Upper lobe of right lung (tissue), 1 donor: Measurements from ENCODE around the gene FAAH2. TPM values are rescaled to one million over a fixed set of nuclear protein-coding genes. Genes with fewer than 3 reads are reported as not detected.

Experiments
- ATAC-seq: fragments of 200-7000 bp; cut with Tn5 transposase; one replicate; pipeline ENCODE4 v1.9.1; 2020; ENCODE audit warnings: mild to moderate bottlenecking, moderate library complexity
- DNase-seq: peaks from one replicate; pipeline ENCODE4 v3.0.0-alpha.2; 2020
- H3K27ac ChIP-seq: fragments of 200-600 bp; one replicate; pipeline ENCODE4 v1.8.0; 2022
- H3K27me3 ChIP-seq: fragments of 200-600 bp; one replicate; pipeline ENCODE4 v1.8.0; 2022; ENCODE audit warnings: mild to moderate bottlenecking
- H3K36me3 ChIP-seq: fragments of 200-600 bp; one replicate; pipeline ENCODE4 v1.8.0; 2022
- H3K4me1 ChIP-seq: fragments of 200-600 bp; one replicate; pipeline ENCODE4 v1.8.0; 2022
- H3K4me3 ChIP-seq: fragments of 200-600 bp; one replicate; pipeline ENCODE4 v1.8.0; 2022; ENCODE audit warnings: mild to moderate bottlenecking
- H3K9me3 ChIP-seq: fragments of 200-600 bp; one replicate; pipeline ENCODE4 v1.8.0; 2022
- intact Hi-C: fragments of 100-400 bp; cut with DNase I; formaldehyde crosslinking; loops from one replicate; pipeline ENCODE4 v1.11.0; 2022
- total RNA-seq: library from RNA; stranded (reverse); fragmentation: NEBNext Ultra II Directional; extraction: Animal tissue kit (Norgen Biotek cat#: 25700); gene quantifications from one replicate; pipeline ENCODE4 v1.2.1, GENCODE V29; 2021
- TF ChIP-seq, protein P1 (sequence below): fragments of 200-600 bp; IDR thresholded peaks from one replicate; pipeline ENCODE4 v1.8.0; 2022; ENCODE audit warnings: antibody characterized with exemption
- donor health status: DM: no; HTN: yes; CAD: no; lungs with severe emphysema.

Gene FAAH2
- total RNA-seq, 1 donor from 2014 or later: 6.0 TPM

DNA sequence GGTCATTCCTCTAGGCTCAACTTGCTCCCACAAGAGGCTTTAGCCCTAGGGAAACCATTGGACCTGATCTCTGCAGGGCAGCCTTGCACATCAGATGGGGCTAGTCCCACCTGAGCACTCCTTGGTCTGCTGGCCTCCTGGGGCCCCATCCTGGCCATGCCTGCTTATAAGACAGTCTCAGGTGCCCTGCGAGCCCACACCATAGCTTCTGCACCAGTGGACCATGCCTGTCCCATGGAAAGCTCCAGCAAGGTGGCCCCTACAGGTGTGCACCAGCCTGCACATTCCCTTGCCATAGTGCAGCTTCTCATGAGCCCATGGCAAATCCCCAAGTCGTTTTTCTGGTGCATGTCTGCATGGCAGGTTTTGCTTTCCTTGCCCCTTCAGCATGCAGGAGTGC, 19.6 kb upstream of the FAAH2 start:
- ATAC-seq (no peak), DNase-seq (no peak)
- Histone ChIP-seq H3K4me3 (no peak overlapping the region), H3K27ac (no peak overlapping the region), H3K27me3 (no peaks in the 10 kb centered on the region), H3K36me3 (no peaks in the 10 kb centered on the region), H3K4me1 (no peaks in the 10 kb centered on the region), H3K9me3 (no peaks in the 10 kb centered on the region)
- TF ChIP-seq, protein P1, sequence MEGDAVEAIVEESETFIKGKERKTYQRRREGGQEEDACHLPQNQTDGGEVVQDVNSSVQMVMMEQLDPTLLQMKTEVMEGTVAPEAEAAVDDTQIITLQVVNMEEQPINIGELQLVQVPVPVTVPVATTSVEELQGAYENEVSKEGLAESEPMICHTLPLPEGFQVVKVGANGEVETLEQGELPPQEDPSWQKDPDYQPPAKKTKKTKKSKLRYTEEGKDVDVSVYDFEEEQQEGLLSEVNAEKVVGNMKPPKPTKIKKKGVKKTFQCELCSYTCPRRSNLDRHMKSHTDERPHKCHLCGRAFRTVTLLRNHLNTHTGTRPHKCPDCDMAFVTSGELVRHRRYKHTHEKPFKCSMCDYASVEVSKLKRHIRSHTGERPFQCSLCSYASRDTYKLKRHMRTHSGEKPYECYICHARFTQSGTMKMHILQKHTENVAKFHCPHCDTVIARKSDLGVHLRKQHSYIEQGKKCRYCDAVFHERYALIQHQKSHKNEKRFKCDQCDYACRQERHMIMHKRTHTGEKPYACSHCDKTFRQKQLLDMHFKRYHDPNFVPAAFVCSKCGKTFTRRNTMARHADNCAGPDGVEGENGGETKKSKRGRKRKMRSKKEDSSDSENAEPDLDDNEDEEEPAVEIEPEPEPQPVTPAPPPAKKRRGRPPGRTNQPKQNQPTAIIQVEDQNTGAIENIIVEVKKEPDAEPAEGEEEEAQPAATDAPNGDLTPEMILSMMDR: no peak
- intact Hi-C loops: no loop called here

DNA sequence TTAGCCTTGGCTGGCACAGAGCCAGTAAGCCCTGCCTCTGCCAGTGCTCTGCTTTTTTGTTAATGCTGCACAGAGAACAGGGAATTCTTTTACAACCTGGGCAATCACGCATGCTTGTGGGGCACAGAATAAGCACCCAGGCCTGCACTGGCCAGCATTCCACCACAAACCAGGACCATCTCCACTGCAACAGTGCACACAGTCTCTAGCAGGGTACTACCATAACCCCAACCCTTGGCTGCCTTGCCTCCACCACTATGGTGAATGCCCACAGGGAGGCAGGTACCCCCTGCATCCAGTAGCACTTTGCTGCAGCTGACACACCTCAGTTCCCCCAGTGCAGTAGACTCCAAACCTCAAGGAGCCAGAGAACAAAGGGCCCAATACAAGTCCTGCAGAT, 19.2 kb upstream of the FAAH2 start:
- ATAC-seq (no peak), DNase-seq (no peak)
- TF ChIP-seq, protein P1: no peak
- intact Hi-C loops: no loop called here
- H3K27me3 ChIP-seq: no peaks in the 10 kb centered on the region
- no peaks in the 10 kb centered on the region for H3K4me1 ChIP-seq
- H3K4me3 ChIP-seq: no peak overlapping the region
- no peaks in the 10 kb centered on the region for H3K36me3 ChIP-seq
- no peak overlapping the region for H3K27ac ChIP-seq
- no peaks in the 10 kb centered on the region for H3K9me3 ChIP-seq

DNA sequence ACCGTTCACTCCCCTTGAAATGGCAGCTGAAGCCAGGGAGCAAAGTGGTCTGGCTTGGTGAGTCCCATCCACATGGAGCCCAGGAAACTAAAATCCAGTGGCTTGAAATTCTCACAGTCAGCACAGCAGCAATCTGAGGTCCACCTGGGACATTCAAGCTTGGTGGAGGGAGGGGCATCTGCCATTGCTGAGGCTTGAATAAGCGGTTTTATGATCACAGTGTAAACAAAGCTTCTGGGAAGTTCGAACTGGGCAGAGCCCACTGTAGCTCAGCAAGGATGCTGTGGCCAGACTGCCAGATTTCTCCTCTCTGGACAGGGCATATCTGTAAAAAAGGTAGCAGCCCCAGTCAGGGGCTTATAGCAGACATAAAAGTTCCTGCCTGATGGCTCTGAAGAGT, 15.5 kb upstream of the FAAH2 start:
- no peaks in the 10 kb centered on the region for H3K27me3 ChIP-seq
- H3K4me1 ChIP-seq: no peaks in the 10 kb centered on the region
- H3K27ac ChIP-seq: no peak overlapping the region
- H3K36me3 ChIP-seq: no peaks in the 10 kb centered on the region
- TF ChIP-seq, protein P1: no peak
- ATAC-seq (no peak), DNase-seq (no peak)
- H3K4me3 ChIP-seq: no peak overlapping the region
- intact Hi-C loops: no loop called here
- H3K9me3 ChIP-seq: no peaks in the 10 kb centered on the region

DNA sequence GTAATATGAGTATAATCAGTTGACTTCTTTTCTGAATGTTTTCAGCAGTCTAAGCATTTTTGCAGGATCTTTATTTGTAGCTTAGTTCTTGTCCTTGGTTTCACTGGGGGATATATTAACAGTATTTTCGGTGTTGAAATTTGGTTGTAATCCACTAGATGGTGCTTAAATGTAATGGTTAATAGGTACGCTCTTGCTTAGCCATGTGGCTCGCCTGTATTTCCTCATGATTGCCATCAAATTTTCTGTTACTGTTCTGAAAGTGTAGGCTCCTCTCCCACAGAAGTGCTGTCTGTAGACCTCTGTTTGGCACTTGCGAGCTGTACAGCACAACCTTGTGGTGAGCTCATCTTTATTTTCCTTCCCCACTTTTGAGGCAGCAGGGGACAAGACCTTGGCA, 3.9 kb upstream of the FAAH2 start:
- H3K9me3 ChIP-seq: no peaks in the 10 kb centered on the region
- TF ChIP-seq, protein P1: no peak
- no peaks in the 10 kb centered on the region for H3K27me3 ChIP-seq
- H3K27ac ChIP-seq: no peak overlapping the region
- no peak for DNase-seq
- H3K36me3 ChIP-seq: no peaks in the 10 kb centered on the region
- no peak overlapping the region for H3K4me3 ChIP-seq
- no peak for ATAC-seq
- intact Hi-C loops: no loop called here
- no peaks in the 10 kb centered on the region for H3K4me1 ChIP-seq

DNA sequence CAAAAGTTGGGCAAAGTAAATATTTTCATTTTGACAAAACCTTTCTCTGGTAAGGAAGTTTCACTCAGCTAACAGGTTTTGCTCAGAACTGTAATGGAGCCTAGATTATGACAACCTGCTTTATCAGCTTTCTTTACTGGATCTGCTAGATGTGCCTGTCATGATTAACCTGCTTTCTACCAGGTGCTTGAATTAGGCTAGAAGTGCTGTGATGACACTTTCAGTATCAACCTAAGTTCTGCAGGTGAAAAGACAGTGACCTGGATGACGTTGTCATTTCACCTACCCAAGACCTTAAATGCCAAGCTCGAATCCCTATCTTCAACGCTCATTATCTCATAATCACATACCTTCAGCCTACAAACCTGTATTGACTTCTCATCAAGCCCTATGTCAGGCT, 1.5 kb upstream of the FAAH2 start:
- no peak overlapping the region for H3K4me3 ChIP-seq
- no peaks in the 10 kb centered on the region for H3K27me3 ChIP-seq
- intact Hi-C loops: no loop called here
- no peak overlapping the region for H3K27ac ChIP-seq
- no peak for DNase-seq
- H3K4me1 ChIP-seq: no peaks in the 10 kb centered on the region
- H3K36me3 ChIP-seq: no peaks in the 10 kb centered on the region
- H3K9me3 ChIP-seq: no peaks in the 10 kb centered on the region
- no peak for ATAC-seq
- TF ChIP-seq, protein P1: no peak

DNA sequence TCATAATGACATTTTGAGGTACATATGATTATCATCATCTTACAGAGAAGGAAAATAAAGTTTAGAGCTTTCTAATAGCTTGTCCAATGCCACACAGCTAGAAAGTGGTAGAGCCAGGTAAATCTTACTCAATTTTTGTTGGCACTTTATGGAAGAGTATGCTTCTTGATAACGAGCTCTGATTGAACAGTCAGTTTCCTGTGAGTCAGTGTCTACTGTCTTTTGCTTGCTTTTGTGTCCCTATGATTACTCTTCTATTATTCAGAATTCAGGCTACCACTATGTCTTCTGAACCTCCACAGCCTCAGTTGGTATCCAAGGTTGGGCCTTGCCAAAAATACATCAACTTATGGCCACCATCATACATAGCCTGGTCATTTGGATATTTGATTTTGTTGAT, 2.6 kb downstream of the FAAH2 start:
- H3K4me3 ChIP-seq: no peak overlapping the region
- ATAC-seq (no peak), DNase-seq (no peak)
- TF ChIP-seq, protein P1: no peak
- no peaks in the 10 kb centered on the region for H3K9me3 ChIP-seq
- no peaks in the 10 kb centered on the region for H3K27me3 ChIP-seq
- H3K36me3 ChIP-seq: no peaks in the 10 kb centered on the region
- intact Hi-C loops: no loop called here
- no peaks in the 10 kb centered on the region for H3K4me1 ChIP-seq
- no peak overlapping the region for H3K27ac ChIP-seq
